Measurements from ENCODE around the gene RAMP2.

Gene RAMP2

GRCh38 chr17:42795465-42795864 is 34.4 kb downstream of the RAMP2 start:
- no peak for DNase-seq

- DNase-seq: no peak
Observed at GRCh38 chr17:42796066-42796758, 35.2 kb downstream of the RAMP2 start.

DNA sequence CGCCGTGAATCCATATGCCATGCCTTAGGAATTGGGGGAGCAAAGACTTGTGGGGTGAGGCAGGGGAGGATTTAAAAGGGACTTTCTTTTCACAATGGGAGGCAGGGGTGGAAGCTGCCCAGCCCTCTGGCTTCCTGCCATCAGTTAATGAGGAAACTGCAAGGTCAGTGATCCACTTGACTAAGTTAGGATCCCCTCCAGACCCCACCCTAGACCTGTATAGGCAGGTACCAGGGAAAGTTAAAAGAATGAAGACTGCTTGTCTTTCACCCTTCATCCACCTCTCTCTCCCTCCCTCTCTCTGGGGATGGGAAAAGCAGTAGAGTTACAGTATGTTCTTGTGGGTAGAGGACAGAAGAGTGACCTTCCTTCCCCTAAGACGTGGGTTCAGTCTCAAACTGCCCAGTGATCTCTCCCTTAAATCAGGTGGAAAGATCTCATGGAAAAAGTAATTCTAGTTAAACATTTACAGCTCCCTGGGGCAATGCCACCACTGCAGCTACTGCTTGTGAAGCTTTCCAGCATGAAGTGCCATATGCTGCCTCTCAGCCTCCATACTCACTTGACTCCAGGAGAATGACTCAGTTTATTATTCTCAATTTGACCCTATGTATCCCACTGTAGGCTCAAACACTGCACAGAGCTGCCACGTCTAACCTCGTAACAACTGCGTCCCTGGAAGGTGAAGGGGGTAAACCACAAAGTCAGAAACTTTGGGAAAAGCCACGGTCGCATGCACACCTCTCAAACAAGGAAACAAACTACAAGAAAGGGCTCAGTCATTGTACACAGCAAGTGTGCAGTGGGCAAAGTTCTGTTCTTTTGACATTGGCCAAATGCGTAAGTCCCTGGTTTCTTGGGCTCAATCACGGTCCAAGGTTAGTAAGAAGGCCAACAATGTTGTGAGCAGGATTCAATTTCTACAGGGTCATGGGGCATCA is 36.3 kb downstream of the RAMP2 start:
- DNase-seq: no peak

DNA sequence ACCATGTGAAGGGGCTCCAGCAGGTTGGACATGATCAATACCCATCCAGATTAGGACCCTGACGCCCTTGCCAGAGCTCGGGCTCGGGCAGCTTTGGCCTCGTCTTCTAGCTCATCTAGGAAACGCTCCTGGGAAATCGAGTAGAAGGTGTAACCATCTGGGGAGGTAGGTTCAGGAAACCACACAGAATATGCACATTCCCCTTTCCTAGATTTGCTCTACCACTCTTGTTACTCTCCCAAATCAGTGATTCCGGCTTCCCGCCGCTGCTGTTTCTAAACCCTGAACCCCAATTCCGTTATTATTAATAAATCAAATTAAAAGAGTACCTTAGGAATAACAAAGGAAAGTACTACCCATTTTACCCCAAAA is 37.0 kb downstream of the RAMP2 start:
- DNase-seq: no peak

- peak; percentile 90 for DNase-seq
Observed at GRCh38 chr17:42798383-42799380, 37.7 kb downstream of the RAMP2 start, which contains the start of the genes CNTD1 and COA3. Gene CNTD1, plus strand, starts transcription at chr17:42798861. Its CDS starts 207 bp downstream, at chr17:42799068. Gene COA3, minus strand, starts transcription at chr17:42798704. Its CDS starts 23 bp downstream, at chr17:42798681.

DNA sequence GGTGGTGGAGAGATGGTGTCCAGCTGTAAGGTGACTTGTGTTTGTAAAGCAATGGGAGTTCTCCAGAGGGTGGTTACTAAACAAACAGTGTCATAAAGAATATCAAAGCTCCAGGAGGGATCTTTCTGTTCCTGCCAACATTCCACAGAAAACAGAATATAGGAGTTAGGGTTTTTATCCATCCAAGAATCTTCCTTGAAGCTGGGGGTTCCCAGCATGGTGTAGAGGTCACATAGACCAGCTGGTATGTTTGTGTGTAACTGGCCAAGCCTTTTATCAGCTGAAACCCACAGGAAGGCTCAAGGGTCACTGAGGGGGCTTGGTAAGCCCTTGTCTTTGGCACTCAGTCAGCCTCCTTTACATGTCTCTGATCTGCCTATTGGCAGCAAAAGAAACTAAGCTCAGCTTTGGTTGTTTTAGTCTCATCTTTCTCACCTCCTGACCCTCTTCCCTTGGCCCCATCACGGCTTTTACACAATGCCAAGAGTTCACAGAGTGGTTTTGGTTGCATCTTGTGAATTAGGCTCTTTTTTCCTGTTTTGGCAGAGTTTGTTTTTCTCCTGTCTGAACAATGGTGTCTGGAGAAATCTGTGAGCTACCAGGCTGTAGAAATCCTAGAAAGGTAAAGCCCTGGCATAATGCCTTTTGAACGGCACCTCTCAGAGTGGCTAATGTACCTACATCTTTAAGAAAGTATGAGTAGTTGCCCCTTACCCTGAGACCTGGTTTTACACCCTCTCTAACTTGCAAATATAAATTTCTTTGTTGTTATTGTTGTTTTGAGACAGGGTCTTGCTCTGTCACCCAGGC is 42.3 kb downstream of the RAMP2 start:
- DNase-seq: no peak

- DNase-seq: no peak
Observed at GRCh38 chr17:42804918-42805367, 43.9 kb downstream of the RAMP2 start.

DNA sequence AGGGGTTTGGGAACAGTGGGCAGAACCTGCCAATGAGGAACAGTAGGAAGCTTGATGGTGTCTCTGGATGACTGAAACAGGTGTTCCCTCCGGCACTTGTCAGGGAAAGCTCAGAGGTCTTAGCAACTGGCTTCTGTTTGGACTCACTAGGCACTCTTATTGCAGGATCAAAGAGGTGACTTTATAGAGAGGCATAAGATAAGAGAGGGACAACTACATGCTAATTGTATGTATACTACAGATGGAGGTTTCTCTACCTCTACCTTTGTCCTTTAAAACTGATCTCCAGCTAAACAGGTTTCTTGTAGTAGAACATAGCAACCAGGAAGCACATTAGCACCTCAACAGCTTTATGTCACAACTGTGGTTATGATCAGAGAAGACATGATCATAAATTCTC is 45.2 kb downstream of the RAMP2 start:
- no peak for DNase-seq

DNA sequence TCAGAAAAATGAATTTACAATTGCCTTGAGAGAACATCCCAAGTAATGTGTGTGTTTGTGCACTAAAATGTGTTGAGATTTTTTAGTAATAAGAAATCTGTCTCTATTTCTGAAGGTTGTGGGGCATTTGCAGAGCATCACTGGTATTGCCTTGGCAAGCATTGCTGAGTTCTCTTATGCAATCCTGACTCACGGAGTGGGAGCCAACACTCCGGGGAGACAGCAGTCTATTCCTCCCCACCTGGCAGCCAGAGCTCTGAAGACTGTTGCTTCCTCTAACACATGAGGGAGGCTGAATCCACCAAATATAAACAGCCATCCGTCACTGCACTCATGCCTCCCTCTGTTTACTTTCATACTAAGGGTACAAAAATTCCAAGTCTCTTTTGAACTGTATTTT is 48.2 kb downstream of the RAMP2 start:
- DNase-seq: no peak
